Nephron (organoid): Measurements from ENCODE around the gene BCS1L.

Experiments used
- H3K27ac Mint-ChIP-seq, 3 experiments: 2 replicates each; pipeline ENCODE4 v1.8.0; 2020; ENCODE audit warnings: mixed read lengths in 3 of 3, mild to moderate bottlenecking in 2 of 3, moderate library complexity in 1 of 3
- H3K27me3 Mint-ChIP-seq: 2 replicates; pipeline ENCODE4 v1.8.0; 2021; ENCODE audit warnings: low read depth, mild to moderate bottlenecking, moderate library complexity, mixed read lengths
- H3K36me3 Mint-ChIP-seq: 2 replicates; pipeline ENCODE4 v1.8.0; 2020; ENCODE audit warnings: low read depth, mixed read lengths
- H3K4me1 Mint-ChIP-seq: 2 replicates; pipeline ENCODE4 v1.8.0; 2020; ENCODE audit warnings: mixed read lengths
- H3K4me3 Mint-ChIP-seq, 3 experiments: 2 replicates each; pipeline ENCODE4 v1.8.0; 2020; ENCODE audit warnings: mild to moderate bottlenecking in 3 of 3, mixed read lengths in 3 of 3, moderate library complexity in 2 of 3
- H3K9me3 Mint-ChIP-seq: 2 replicates; pipeline ENCODE4 v1.8.0; 2020; ENCODE audit warnings: mixed read lengths
- CTCF ChIP-seq, 3 experiments: fragments of 200-600 bp; sonication (generic); IDR thresholded peaks; one replicate each; pipeline ENCODE4 v1.5.0; 2021; ENCODE audit warnings: antibody characterized with exemption in 3 of 3; ENCODE audit not compliant: unreplicated experiment in 3 of 3

BCS1L gene

GRCh38 chr2:218642121-218642656 lies 17.3 kb upstream of the BCS1L start:
- peaks cover 57% of the 10 kb centered on the region for H3K36me3 Mint-ChIP-seq
- peaks cover 3% of the 10 kb centered on the region for H3K4me1 Mint-ChIP-seq
- no peak overlapping the region for H3K27ac Mint-ChIP-seq
- no peak overlapping the region for H3K4me3 Mint-ChIP-seq
- H3K27me3 Mint-ChIP-seq = no peaks in the 10 kb centered on the region
- no peaks in the 10 kb centered on the region for H3K9me3 Mint-ChIP-seq
- no peak for TF ChIP-seq CTCF (IDR thresholded peaks at IDR 0.05; ENCODE audit: unreplicated experiment in 3 of 3)

- no peak for TF ChIP-seq CTCF (IDR thresholded peaks at IDR 0.05; ENCODE audit: unreplicated experiment in 3 of 3)
- H3K9me3 Mint-ChIP-seq = no peaks in the 10 kb centered on the region
- H3K4me1 Mint-ChIP-seq = peaks cover 3% of the 10 kb centered on the region
- H3K4me3 Mint-ChIP-seq = no peak overlapping the region
- no peaks in the 10 kb centered on the region for H3K27me3 Mint-ChIP-seq
- H3K36me3 Mint-ChIP-seq = peaks cover 57% of the 10 kb centered on the region
- H3K27ac Mint-ChIP-seq = no peak overlapping the region
Measured at GRCh38 chr2:218642786-218643185, 16.7 kb upstream of the BCS1L start.

DNA sequence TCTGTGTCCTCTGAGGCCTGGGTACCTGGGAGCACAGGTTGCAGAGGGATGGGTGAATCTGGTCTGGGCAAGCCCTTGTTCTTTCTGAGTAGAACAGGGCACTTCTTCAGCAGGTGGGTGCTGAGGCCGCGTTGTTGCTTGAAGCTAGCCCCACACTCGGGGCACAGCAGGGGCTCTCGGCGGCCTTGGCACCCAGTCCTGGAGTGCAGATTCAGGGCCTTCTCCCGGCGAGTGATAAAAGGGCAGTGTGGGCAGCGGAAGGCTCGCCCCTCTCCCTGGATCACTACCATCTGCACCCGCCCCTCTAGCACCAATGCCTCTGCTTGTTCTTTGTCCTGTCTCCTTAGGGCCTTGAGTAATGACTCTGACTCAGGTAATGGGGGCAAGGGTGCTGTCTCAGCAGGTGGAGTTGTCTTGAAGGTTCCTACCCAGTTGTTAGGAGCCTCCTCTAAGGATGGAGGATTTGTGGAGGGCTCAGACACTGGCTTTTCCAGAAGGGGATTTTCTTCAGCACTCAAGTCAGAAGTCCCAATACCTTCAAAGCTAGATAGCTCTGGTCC lies 15.7 kb upstream of the BCS1L start:
- no peaks in the 10 kb centered on the region for H3K9me3 Mint-ChIP-seq
- no peaks in the 10 kb centered on the region for H3K27me3 Mint-ChIP-seq
- peak overlapping the region in 1 of 3 experiments; percentile 63 for H3K27ac Mint-ChIP-seq
- no peak overlapping the region for H3K4me3 Mint-ChIP-seq
- H3K36me3 Mint-ChIP-seq = peaks cover 56% of the 10 kb centered on the region
- H3K4me1 Mint-ChIP-seq = peaks cover 3% of the 10 kb centered on the region
- no peak for TF ChIP-seq CTCF (IDR thresholded peaks at IDR 0.05; ENCODE audit: unreplicated experiment in 3 of 3)

- Mint-ChIP-seq H3K9me3 (no peaks in the 10 kb centered on the region), H3K27ac (peak overlapping the region; percentile 47 to 94 (median 72)), H3K36me3 (peaks cover 49% of the 10 kb centered on the region), H3K27me3 (no peaks in the 10 kb centered on the region), H3K4me1 (peaks cover 3% of the 10 kb centered on the region), H3K4me3 (no peak overlapping the region)
- no peak for TF ChIP-seq CTCF (IDR thresholded peaks at IDR 0.05; ENCODE audit: unreplicated experiment in 3 of 3)
Measured at GRCh38 chr2:218644721-218645120, 14.8 kb upstream of the BCS1L start.

GRCh38 chr2:218645126-218645525 lies 14.4 kb upstream of the BCS1L start:
- H3K36me3 Mint-ChIP-seq = peaks cover 50% of the 10 kb centered on the region
- peak overlapping the region; percentile 47 to 94 (median 72) for H3K27ac Mint-ChIP-seq
- peaks cover 3% of the 10 kb centered on the region for H3K4me1 Mint-ChIP-seq
- H3K27me3 Mint-ChIP-seq = no peaks in the 10 kb centered on the region
- no peak for TF ChIP-seq CTCF (IDR thresholded peaks at IDR 0.05; ENCODE audit: unreplicated experiment in 3 of 3)
- H3K4me3 Mint-ChIP-seq = no peak overlapping the region
- H3K9me3 Mint-ChIP-seq = no peaks in the 10 kb centered on the region
